GM19324 (cell line): ENCODE measurements around the gene FNDC1.
"Not testable (repeated sequence)": the region's sequence is repeated elsewhere in the genome, so short reads cannot be mapped to it uniquely, and the experiment has no call there.

Experiments used
- ATAC-seq: cut with Tn5 transposase; IDR thresholded peaks from one replicate; pipeline ENCODE4 v1.9.1; 2021; ENCODE audit warnings: mild to moderate bottlenecking, moderate library complexity; ENCODE audit not compliant: unreplicated experiment, low FRiP score

The FNDC1 gene

GRCh38 chr6:159169193-159169555 is at the start of gene FNDC1:
FNDC1 (plus strand) TSS chr6:159169400; CDS start chr6:159169597, 197 bp downstream.
- no peak for ATAC-seq

- ATAC-seq: no peak
Measured at GRCh38 chr6:159119791-159120190, 49.4 kb upstream of the FNDC1 start.

GRCh38 chr6:159121486-159121885 is 47.7 kb upstream of the FNDC1 start:
- no peak for ATAC-seq

- ATAC-seq: no peak
Measured at GRCh38 chr6:159122453-159122852, 46.7 kb upstream of the FNDC1 start.

- ATAC-seq: not testable (repeated sequence)
Measured at GRCh38 chr6:159123831-159124230, 45.4 kb upstream of the FNDC1 start.

- ATAC-seq: no peak
Measured at GRCh38 chr6:159125014-159125609, 44.1 kb upstream of the FNDC1 start.

- ATAC-seq: no peak
Measured at GRCh38 chr6:159125951-159126352, 43.2 kb upstream of the FNDC1 start.

- ATAC-seq: no peak
Measured at GRCh38 chr6:159126590-159126989, 42.6 kb upstream of the FNDC1 start.

GRCh38 chr6:159127701-159128100 is 41.5 kb upstream of the FNDC1 start:
- ATAC-seq: no peak

GRCh38 chr6:159128978-159129377 is 40.2 kb upstream of the FNDC1 start:
- ATAC-seq: no peak

GRCh38 chr6:159130846-159131245 is 38.4 kb upstream of the FNDC1 start:
- no peak for ATAC-seq

GRCh38 chr6:159131709-159132108 is 37.5 kb upstream of the FNDC1 start:
- ATAC-seq: no peak

GRCh38 chr6:159132664-159133063 is 36.5 kb upstream of the FNDC1 start:
- no peak for ATAC-seq

GRCh38 chr6:159134701-159135364 is 34.4 kb upstream of the FNDC1 start:
- peak; percentile 54 for ATAC-seq

- no peak for ATAC-seq
Measured at GRCh38 chr6:159137676-159138075, 31.5 kb upstream of the FNDC1 start.

- no peak for ATAC-seq
Measured at GRCh38 chr6:159142531-159142930, 26.7 kb upstream of the FNDC1 start.

GRCh38 chr6:159148641-159149040 is 20.6 kb upstream of the FNDC1 start:
- no peak for ATAC-seq

GRCh38 chr6:159149641-159150040 is 19.6 kb upstream of the FNDC1 start:
- no peak for ATAC-seq

GRCh38 chr6:159151266-159151855 is 17.8 kb upstream of the FNDC1 start:
- no peak for ATAC-seq

GRCh38 chr6:159152041-159152440 is 17.2 kb upstream of the FNDC1 start:
- ATAC-seq: no peak

- ATAC-seq: no peak
Measured at GRCh38 chr6:159152782-159153181, 16.4 kb upstream of the FNDC1 start.

- no peak for ATAC-seq
Measured at GRCh38 chr6:159155679-159156078, 13.5 kb upstream of the FNDC1 start.
